ENCODE results near the gene ABLIM2. TPM values are rescaled to one million over a fixed set of nuclear protein-coding genes. Genes with fewer than 3 reads are reported as not detected.

Gene ABLIM2
- polyA plus RNA-seq, 1 donor from 2014 or later, result 1.3 TPM

DNA sequence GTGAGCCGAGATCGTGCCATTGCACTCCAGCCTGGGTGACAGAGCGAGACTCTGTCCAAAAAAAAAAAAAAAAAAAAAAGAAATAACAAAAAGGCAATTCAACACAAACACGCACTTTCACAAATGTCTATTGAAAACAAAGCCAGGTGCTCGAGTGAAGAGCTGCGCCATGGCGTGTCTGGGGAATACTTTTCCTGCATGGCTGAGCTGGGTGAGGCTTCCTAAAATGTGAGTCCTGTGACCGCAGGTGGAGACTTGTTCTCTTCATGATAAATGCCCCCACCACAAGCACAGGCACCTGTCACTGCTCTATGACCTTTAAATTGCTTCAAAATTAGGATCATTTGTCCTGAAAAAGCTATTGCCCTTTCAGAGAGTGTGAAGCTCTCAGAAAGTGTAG lies 4.0 kb upstream of the ABLIM2 start:
- peaks cover 0 to under 1% (median 0%) of the 10 kb centered on the region in 3 donors for H3K9me3 Mint-ChIP-seq
- peak overlapping the region; percentile 59 to 97 (median 94) for H3K27ac Mint-ChIP-seq
- H3K36me3 Mint-ChIP-seq, result peaks cover 5% of the 10 kb centered on the region
- peak overlapping the region in 3 of 4 donors; percentile 79 to 84 (median 82) for H3K4me3 Mint-ChIP-seq
- H3K27me3 Mint-ChIP-seq, result peaks cover 7% of the 10 kb centered on the region
- peaks cover 23 to 37% (median 27%) of the 10 kb centered on the region in 3 donors for H3K4me1 Mint-ChIP-seq

- Mint-ChIP-seq H3K4me1 (peaks cover 23 to 32% (median 29%) of the 10 kb centered on the region in 3 donors), H3K36me3 (peaks cover 5% of the 10 kb centered on the region), H3K4me3 (peak overlapping the region in 3 of 4 donors; percentile 53 to 97 (median 86)), H3K27me3 (peaks cover 12% of the 10 kb centered on the region), H3K27ac (peak overlapping the region in 2 of 3 donors; percentile 71 to 87), H3K9me3 (no peaks in the 10 kb centered on the region)
These were observed 2.0 kb upstream of the ABLIM2 start for GRCh38 chr4:8160572-8160971.

GRCh38 chr4:8160233-8160560 lies 1.6 kb upstream of the ABLIM2 start:
- Mint-ChIP-seq H3K4me1 (peaks cover 23 to 32% (median 28%) of the 10 kb centered on the region in 3 donors), H3K27me3 (peaks cover 12% of the 10 kb centered on the region), H3K27ac (peak overlapping the region in 1 of 3 donors; percentile 87), H3K9me3 (no peaks in the 10 kb centered on the region), H3K4me3 (peak overlapping the region in 3 of 4 donors; percentile 78 to 97 (median 92)), H3K36me3 (peaks cover 5% of the 10 kb centered on the region)

GRCh38 chr4:8159537-8160232 lies 1.1 kb upstream of the ABLIM2 start:
- Mint-ChIP-seq H3K36me3 (peaks cover 5% of the 10 kb centered on the region), H3K27ac (peak overlapping the region in 2 of 3 donors; percentile 53 to 87), H3K4me3 (peak overlapping the region; percentile 78 to 97 (median 91)), H3K4me1 (peaks cover 19 to 27% (median 25%) of the 10 kb centered on the region in 3 donors), H3K9me3 (no peaks in the 10 kb centered on the region), H3K27me3 (peaks cover 12% of the 10 kb centered on the region)

DNA sequence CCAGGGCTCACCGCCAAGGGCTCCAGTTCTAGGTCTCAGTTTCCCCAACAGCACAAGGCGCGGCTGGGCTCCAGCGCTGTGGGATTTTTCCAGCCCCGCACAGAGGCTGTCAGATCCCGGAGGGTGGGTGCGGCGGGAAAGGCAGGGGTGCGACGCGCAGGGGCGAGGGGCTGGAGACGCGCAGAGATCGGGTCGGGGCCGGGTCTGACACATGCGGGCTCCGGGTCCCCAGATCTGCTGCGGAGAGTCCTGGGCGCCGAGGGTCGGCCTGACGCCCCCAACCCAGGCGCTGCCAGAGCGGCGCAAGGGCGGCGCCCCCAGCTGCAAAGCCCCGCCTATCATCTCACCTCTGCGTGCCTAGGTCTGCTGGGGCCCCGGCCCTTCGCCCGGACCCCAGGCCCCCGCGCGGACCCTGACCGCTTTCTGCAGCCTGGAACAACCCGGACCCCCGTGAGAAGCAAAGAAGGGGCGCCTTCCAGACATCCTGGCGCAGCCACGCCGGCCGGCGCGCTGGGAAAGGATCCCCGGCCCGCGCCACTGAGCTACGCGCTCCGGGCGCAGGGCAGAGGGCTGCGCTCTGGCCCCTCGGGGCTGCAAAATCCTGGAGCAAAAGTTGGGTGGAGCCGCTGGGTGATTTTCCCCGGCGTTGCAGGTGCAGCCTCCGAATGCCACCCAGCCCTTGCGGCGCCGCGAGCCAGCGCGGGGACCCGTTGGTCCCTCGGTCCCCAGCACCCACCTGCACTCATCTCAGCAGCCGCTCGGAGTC lies 486 bp downstream of the ABLIM2 start:
- Mint-ChIP-seq H3K4me1 (peaks cover 16 to 19% (median 17%) of the 10 kb centered on the region in 3 donors), H3K27me3 (peaks cover 12% of the 10 kb centered on the region), H3K4me3 (peak overlapping the region; percentile 60 to 77 (median 74)), H3K9me3 (no peaks in the 10 kb centered on the region), H3K36me3 (peaks cover 5% of the 10 kb centered on the region), H3K27ac (no peak overlapping the region)

GRCh38 chr4:8157496-8157895 lies 1.1 kb downstream of the ABLIM2 start:
- H3K9me3 Mint-ChIP-seq, result no peaks in the 10 kb centered on the region

DNA sequence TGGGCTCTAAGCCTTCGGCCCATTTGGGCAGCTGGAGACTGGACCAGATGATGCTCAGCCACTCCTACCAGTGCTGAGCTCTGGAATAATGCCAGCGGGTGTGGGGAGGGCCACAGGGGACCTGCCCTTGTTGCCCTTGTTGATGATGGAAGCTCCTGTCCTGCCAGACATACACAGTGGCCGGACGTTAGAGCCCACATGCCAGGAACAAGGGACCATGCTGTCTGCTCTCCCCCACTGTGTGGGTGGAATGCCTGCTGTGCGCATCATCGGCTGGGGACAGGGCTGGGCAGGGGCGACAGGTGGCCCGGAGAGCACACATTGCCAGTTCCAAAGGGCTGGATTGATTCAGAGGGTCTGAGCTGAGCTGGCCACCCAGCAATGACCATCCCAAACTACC lies 2.0 kb downstream of the ABLIM2 start:
- no peaks in the 10 kb centered on the region for H3K36me3 Mint-ChIP-seq
- peak overlapping the region in 2 of 4 donors; percentile 60 to 77 for H3K4me3 Mint-ChIP-seq
- peaks cover 10% of the 10 kb centered on the region for H3K27me3 Mint-ChIP-seq
- no peak overlapping the region for H3K27ac Mint-ChIP-seq
- H3K4me1 Mint-ChIP-seq, result peaks cover 10 to 13% (median 13%) of the 10 kb centered on the region in 3 donors
- no peaks in the 10 kb centered on the region for H3K9me3 Mint-ChIP-seq

More at GRCh38 chr4:8157496-8157895, 1.1 kb downstream of the ABLIM2 start:
- Mint-ChIP-seq H3K4me3 (peak overlapping the region; percentile 58 to 80 (median 70)), H3K36me3 (peaks cover under 1% of the 10 kb centered on the region), H3K27me3 (peaks cover 10% of the 10 kb centered on the region), H3K27ac (no peak overlapping the region), H3K4me1 (peaks cover 12 to 13% (median 13%) of the 10 kb centered on the region in 3 donors)

DNA sequence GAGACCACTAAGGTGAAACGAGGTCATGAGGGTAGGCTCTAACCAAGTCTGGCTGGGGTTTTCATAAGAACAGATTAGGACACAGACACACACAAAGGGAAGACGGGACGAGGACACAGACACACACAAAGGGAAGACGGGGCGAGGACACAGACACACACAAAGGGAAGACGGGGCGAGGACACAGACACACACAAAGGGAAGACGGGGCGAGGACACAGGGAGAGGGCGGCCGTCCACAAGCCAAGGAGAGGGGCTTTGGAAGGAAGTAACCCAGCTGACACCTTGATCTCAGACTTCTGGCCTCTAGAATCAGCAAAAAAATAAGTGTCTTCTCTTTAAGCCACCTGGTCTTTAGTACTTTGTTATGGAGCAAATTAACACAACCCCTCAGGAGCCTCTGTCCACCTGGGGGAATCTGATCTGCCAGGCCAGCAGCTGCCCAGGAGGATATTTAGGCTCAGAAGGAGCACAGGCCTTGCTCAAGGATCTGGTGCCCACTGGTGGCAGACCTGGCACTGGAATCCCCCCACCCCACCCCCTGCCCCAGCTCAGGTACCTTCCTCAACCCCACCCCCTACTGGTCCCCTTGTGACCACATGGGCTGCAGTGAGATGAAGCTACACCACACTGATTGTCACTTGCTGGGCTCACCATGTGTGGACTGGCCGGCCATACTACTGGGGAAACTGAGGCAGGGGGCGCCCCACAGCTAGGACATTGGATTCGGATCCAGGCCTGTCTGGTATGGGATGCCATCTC lies 2.8 kb downstream of the ABLIM2 start:
- H3K4me1 Mint-ChIP-seq, result peaks cover 10 to 13% (median 11%) of the 10 kb centered on the region in 3 donors
- peaks cover 10% of the 10 kb centered on the region for H3K27me3 Mint-ChIP-seq
- no peaks in the 10 kb centered on the region for H3K9me3 Mint-ChIP-seq
- H3K36me3 Mint-ChIP-seq, result no peaks in the 10 kb centered on the region
- H3K27ac Mint-ChIP-seq, result no peak overlapping the region
- H3K4me3 Mint-ChIP-seq, result peak overlapping the region in 1 of 4 donors; percentile 77

DNA sequence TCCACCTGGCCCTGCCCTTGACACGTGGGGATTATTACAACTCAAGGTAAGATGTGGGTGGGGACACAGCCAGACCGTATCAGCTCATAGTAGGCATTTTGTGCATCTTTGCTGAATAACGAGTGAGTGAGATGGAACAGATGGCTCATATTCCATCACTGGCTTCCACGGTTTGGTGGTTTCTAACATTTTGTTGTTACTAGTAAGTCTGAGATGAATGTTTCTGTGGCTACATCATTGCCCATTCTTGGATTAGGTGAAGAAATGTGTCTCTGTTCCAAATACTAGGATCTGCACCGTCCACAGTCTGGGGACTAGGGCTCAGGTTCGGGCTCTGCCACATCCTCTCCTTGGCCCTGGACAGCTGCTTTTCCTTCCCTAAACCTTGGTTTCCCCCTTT lies 3.6 kb downstream of the ABLIM2 start:
- H3K4me3 Mint-ChIP-seq, result no peak overlapping the region
- no peak overlapping the region for H3K27ac Mint-ChIP-seq
- peaks cover 12% of the 10 kb centered on the region for H3K27me3 Mint-ChIP-seq
- H3K4me1 Mint-ChIP-seq, result peaks cover 10 to 11% (median 10%) of the 10 kb centered on the region in 3 donors
- no peaks in the 10 kb centered on the region for H3K36me3 Mint-ChIP-seq
- no peaks in the 10 kb centered on the region for H3K9me3 Mint-ChIP-seq

- no peaks in the 10 kb centered on the region for H3K9me3 Mint-ChIP-seq
- H3K36me3 Mint-ChIP-seq, result no peaks in the 10 kb centered on the region
- H3K4me3 Mint-ChIP-seq, result peak overlapping the region in 1 of 4 donors; percentile 2
- H3K27me3 Mint-ChIP-seq, result peaks cover 12% of the 10 kb centered on the region
- H3K27ac Mint-ChIP-seq, result peak overlapping the region in 1 of 3 donors; percentile 31
- H3K4me1 Mint-ChIP-seq, result peaks cover 0 to 6% (median 0%) of the 10 kb centered on the region in 3 donors
These were observed 5.2 kb downstream of the ABLIM2 start for GRCh38 chr4:8153441-8153840.

GRCh38 chr4:8152865-8153257 lies 5.8 kb downstream of the ABLIM2 start:
- Mint-ChIP-seq H3K9me3 (no peaks in the 10 kb centered on the region), H3K36me3 (no peaks in the 10 kb centered on the region), H3K27me3 (peaks cover 12% of the 10 kb centered on the region), H3K4me1 (peaks cover 0 to 6% (median 0%) of the 10 kb centered on the region in 3 donors), H3K27ac (no peak overlapping the region), H3K4me3 (peak overlapping the region in 1 of 4 donors; percentile 2)

DNA sequence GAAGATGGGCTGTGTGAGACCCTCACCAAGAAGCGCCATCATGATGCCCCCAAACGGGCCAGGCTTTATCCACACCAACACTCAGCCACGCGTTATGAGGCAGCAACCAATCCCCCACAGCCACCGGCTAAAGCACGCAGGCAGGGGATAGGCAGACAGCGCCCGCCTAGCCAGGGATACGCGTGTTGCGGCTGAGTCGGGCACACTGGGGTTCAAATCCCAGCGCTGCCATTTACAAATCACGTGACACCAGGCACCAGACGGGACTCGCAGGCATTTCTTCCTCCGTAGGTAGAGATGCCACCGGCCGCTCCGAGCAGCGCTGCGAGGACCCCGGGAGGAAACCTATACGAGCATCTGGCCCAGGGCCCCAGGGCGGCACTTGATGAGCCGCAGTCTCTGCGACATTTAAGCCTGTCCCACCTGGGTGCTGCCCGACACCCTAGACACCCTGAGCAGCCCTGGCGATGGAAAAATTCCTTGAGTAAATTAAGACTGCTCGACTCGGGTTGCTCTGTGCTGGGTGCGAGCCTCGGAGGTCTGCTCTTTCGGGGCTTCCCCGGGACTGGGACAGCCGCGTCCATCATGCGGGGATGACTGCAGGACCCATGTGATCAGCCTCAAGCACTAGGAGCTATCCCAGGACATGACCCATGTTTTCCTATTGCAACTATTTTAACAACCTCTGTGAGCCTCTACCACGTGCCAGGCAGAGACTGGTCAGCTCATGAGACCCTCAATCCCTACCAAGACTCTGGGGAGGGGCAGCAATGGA lies 6.3 kb downstream of the ABLIM2 start:
- peaks cover 6% of the 10 kb centered on the region for H3K27me3 Mint-ChIP-seq
- H3K36me3 Mint-ChIP-seq, result no peaks in the 10 kb centered on the region
- H3K4me3 Mint-ChIP-seq, result no peak overlapping the region
- no peaks in the 10 kb centered on the region for H3K9me3 Mint-ChIP-seq
- no peak overlapping the region for H3K27ac Mint-ChIP-seq
- peaks cover 0 to 7% (median 0%) of the 10 kb centered on the region in 3 donors for H3K4me1 Mint-ChIP-seq

GRCh38 chr4:8151165-8151650 lies 7.4 kb downstream of the ABLIM2 start:
- peaks cover 2% of the 10 kb centered on the region for H3K27me3 Mint-ChIP-seq
- peaks cover 0 to 7% (median 0%) of the 10 kb centered on the region in 3 donors for H3K4me1 Mint-ChIP-seq
- no peaks in the 10 kb centered on the region for H3K9me3 Mint-ChIP-seq
- no peaks in the 10 kb centered on the region for H3K36me3 Mint-ChIP-seq
- no peak overlapping the region for H3K27ac Mint-ChIP-seq
- no peak overlapping the region for H3K4me3 Mint-ChIP-seq

All from IgD-negative memory B cell (primary cell).